AG09319 (cell line): ENCODE measurements around the gene TBX1.

Experiments used
- DNase-seq: peaks from one replicate; pipeline ENCODE4 v3.0.0-alpha.2; 2010; ENCODE audit warnings: low read depth; ENCODE audit errors: extremely low read depth
- CTCF ChIP-seq: IDR thresholded peaks from 2 replicates; pipeline ENCODE4 v1.5.1; 2011; ENCODE audit warnings: low read depth, mild to moderate bottlenecking, inconsistent platforms, low read length, moderate library complexity

The TBX1 gene

GRCh38 chr22:19716829-19717105 lies 43.8 kb upstream of the TBX1 start:
- no peak for TF ChIP-seq CTCF
- DNase-seq: no peak

- no peak for DNase-seq
- no peak for TF ChIP-seq CTCF
These were observed 43.4 kb upstream of the TBX1 start for GRCh38 chr22:19717181-19717580.

GRCh38 chr22:19717691-19718455 lies 42.7 kb upstream of the TBX1 start:
- peak; percentile 58 for TF ChIP-seq CTCF
- DNase-seq: no peak

GRCh38 chr22:19718456-19719049 lies 42.0 kb upstream of the TBX1 start:
- no peak for TF ChIP-seq CTCF
- DNase-seq: no peak

- no peak for TF ChIP-seq CTCF
- no peak for DNase-seq
These were observed 41.5 kb upstream of the TBX1 start for GRCh38 chr22:19719050-19719482.

GRCh38 chr22:19719488-19720021 lies 41.0 kb upstream of the TBX1 start:
- no peak for TF ChIP-seq CTCF
- DNase-seq: no peak

GRCh38 chr22:19720150-19720827 lies 40.3 kb upstream of the TBX1 start:
- TF ChIP-seq CTCF: no peak

More at GRCh38 chr22:19720150-19720827, 40.3 kb upstream of the TBX1 start:
- DNase-seq: no peak
